HG03432 (cell line): Measurements from ENCODE around the gene GARIN3.

Experiments
- ATAC-seq: cut with Tn5 transposase; IDR thresholded peaks from one replicate; pipeline ENCODE4 v1.9.1; 2021; ENCODE audit warnings: mild to moderate bottlenecking, moderate library complexity; ENCODE audit not compliant: unreplicated experiment

Gene GARIN3

GRCh38 chr5:157150995-157151394 lies 15.1 kb downstream of the GARIN3 start:
- ATAC-seq, result no peak

GRCh38 chr5:157148734-157149615 lies 17.1 kb downstream of the GARIN3 start:
- peak; percentile 76 for ATAC-seq

- peak; percentile 54 for ATAC-seq
These were observed 22.7 kb downstream of the GARIN3 start for GRCh38 chr5:157143127-157143971.

- peak; percentile 99 for ATAC-seq
These were observed 23.5 kb downstream of the GARIN3 start, which contains the start of gene MED7 for GRCh38 chr5:157142317-157143126. MED7 (minus strand) TSS chr5:157142865; CDS start chr5:157139431, 3,434 bp downstream.

- ATAC-seq, result no peak
These were observed 28.4 kb downstream of the GARIN3 start for GRCh38 chr5:157137691-157138090.

GRCh38 chr5:157132281-157132612 lies 33.8 kb downstream of the GARIN3 start:
- ATAC-seq, result no peak

- ATAC-seq, result no peak
These were observed 35.1 kb downstream of the GARIN3 start for GRCh38 chr5:157130925-157131324.

- ATAC-seq, result no peak
These were observed 44.4 kb downstream of the GARIN3 start for GRCh38 chr5:157121709-157122108.

- no peak for ATAC-seq
These were observed 46.0 kb downstream of the GARIN3 start for GRCh38 chr5:157120102-157120501.

GRCh38 chr5:157116483-157116954 lies 49.5 kb downstream of the GARIN3 start:
- peak; percentile 80 for ATAC-seq

GRCh38 chr5:157115502-157115901 lies 50.6 kb downstream of the GARIN3 start:
- ATAC-seq, result no peak

GRCh38 chr5:157115012-157115411 lies 51.1 kb downstream of the GARIN3 start:
- peak; percentile 49 for ATAC-seq

GRCh38 chr5:157113002-157113401 lies 53.1 kb downstream of the GARIN3 start:
- ATAC-seq, result no peak
